GM10248 (cell line): ENCODE data around the gene RNF13.
"Not testable (repeated sequence)": the region's sequence is repeated elsewhere in the genome, so short reads cannot be mapped to it uniquely, and the experiment has no call there.

Source experiments
- CTCF ChIA-PET: fragments of 300-600 bp; sonication (Branson Sonifier 250); formaldehyde crosslinking; extraction: SDS; loops from one replicate; lab custom pipeline; 2021; ENCODE audit warnings: antibody characterized with exemption; lab: Yijun Ruan, JAX
- POLR2A ChIA-PET: fragments of 350-650 bp; sonication (Branson Sonifier 250); formaldehyde crosslinking; extraction: SDS; loops from one replicate; lab custom pipeline; 2020; ENCODE audit warnings: antibody characterized with exemption; lab: Yijun Ruan, JAX
- DNase-seq: peaks from one replicate; pipeline ENCODE4 v3.0.0; 2012; ENCODE audit errors: extremely low spot score
- TF ChIP-seq, protein P1 (sequence below): IDR thresholded peaks from 2 replicates; pipeline ENCODE4 v1.5.1; 2012; ENCODE audit warnings: mild to moderate bottlenecking, low read depth; ENCODE audit errors: extremely low read depth, missing control alignments, control extremely low read depth

Gene RNF13

DNA sequence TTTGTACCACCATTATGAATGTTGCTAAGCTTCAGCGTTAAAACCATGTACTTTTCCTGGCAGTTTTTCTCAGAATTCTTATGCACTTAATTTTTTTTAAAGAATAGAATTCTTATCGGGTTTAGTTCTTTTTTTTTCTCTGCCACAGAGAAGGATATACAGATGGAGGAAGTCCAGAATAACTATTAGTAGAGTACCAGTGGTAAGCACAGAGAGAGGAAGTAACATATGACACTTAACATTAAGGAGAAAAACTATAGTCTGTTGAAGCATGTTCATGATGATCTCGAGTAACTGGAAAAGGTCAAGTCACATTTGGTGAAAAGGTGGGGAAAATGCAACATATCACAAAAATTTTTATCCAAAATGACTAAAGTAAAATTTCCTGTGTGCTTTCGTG is 68.9 kb downstream of the RNF13 start:
- DNase-seq = no peak
- POLR2A ChIA-PET = no interaction called here
- CTCF ChIA-PET = interaction anchor here (0.8 to 1.2 kb wide), 4 partner anchors 8 to 51 kb away, joined by 3 to 4 read pairs (median 3); no protein-coding TSS in a partner anchor
- TF ChIP-seq, protein P1, sequence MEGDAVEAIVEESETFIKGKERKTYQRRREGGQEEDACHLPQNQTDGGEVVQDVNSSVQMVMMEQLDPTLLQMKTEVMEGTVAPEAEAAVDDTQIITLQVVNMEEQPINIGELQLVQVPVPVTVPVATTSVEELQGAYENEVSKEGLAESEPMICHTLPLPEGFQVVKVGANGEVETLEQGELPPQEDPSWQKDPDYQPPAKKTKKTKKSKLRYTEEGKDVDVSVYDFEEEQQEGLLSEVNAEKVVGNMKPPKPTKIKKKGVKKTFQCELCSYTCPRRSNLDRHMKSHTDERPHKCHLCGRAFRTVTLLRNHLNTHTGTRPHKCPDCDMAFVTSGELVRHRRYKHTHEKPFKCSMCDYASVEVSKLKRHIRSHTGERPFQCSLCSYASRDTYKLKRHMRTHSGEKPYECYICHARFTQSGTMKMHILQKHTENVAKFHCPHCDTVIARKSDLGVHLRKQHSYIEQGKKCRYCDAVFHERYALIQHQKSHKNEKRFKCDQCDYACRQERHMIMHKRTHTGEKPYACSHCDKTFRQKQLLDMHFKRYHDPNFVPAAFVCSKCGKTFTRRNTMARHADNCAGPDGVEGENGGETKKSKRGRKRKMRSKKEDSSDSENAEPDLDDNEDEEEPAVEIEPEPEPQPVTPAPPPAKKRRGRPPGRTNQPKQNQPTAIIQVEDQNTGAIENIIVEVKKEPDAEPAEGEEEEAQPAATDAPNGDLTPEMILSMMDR = no peak

DNA sequence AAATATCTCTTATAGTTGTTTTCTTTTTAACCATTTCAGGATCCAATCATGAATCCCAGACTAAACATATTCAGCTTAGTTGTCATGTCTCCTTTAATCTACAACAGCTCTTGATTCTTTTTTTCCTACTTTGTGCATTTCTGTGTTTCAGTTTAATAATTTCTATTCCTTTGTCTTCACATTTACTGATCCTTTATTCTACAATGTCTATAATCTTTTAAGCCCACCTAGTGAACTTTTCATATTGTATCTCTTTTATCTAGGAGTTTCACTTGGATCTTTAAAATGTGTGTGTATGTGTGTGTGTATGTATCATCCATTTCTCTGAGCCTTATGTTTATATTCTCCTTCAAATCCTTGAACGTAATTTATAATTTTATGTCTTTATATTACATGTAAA is 70.1 kb downstream of the RNF13 start:
- DNase-seq = no peak
- TF ChIP-seq, protein P1 = no peak
- ChIA-PET POLR2A (no interaction called here), CTCF (interaction anchor here (1.2 kb wide), 1 partner anchor 75 kb away, joined by 5 read pairs; no protein-coding TSS in a partner anchor)

DNA sequence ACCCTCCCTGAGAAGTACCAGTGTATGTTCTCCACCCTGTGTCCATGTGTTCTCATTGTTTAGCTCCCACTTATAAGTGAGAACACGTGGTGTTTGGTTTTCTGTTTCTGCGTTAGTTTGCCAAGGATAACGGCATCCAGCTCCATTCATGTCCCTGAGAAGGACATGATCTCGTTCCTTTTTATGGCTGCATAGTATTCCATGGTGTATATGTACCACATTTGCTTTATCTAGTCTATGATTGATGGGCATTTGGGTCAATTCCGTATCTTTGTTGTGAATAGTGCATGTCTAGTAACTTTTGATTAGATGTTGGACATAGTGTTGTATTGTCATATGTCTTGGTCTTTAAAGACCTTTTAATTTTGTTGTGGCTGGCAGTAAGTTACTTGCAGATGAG is 70.8 kb downstream of the RNF13 start:
- DNase-seq, POLR2A ChIA-PET: not testable (repeated sequence)
- CTCF ChIA-PET = interaction anchor here (1.1 to 1.2 kb wide), 2 partner anchors 76 to 300 kb away, joined by 3 to 5 read pairs; no protein-coding TSS in a partner anchor

DNA sequence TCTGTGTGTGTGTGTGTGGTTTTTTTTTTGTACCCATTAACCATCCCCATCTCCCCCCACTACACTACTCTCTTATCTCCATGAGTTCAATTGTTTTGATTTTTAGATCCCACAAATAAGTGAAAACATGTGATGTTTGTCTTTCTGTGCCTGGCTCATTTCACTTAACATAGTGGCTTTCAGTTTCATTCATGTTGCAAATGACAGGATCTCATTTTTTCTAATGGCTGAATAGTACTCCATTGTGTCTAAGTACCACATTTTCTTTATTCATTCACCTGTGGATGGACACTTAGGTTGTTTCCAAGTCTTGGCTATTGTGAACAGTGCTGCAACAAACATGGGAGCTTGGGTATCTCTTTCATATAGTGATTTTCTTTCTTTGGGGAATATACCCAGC is 71.8 kb downstream of the RNF13 start:
- CTCF ChIA-PET, POLR2A ChIA-PET, DNase-seq: not testable (repeated sequence)

DNA sequence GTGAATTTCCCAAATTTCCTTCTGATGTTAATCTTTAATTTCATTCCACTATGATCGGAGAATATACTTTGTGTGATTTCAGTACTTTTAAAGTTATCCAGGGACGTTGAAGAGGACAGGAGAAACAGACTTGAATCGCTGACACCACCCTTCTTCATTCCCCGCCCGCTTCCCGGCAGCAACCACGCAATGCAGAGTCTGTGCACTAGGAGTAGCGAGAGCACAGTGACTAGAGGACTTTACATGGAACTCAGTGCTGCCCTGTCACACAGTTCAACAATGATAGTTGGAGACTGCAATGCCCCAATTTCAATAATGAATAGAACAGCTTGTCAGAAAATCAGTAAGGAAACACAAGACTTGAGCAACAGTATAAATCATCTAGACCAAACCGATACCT is 73.9 kb downstream of the RNF13 start:
- ChIA-PET POLR2A (no interaction called here), CTCF (no interaction called here)
- no peak for DNase-seq
- TF ChIP-seq, protein P1 = no peak

DNA sequence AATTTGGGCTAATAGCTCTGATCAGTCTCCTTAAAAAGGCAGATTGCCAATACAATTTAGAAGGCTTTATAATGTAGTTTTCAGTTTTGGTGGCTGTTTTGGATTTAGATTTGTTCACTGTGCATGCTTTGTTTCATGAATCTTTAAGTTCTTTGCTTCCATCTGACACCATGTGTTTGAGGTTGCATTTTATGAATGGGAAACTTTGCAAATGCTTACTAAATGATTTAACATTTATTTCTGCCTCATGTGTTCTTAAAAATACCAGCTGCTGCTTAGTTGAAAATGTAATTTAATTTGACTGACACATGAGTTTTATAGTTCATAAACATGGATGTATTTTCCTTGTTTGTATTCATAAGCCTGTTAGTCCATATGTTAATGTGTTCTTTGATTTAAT is 78.6 kb downstream of the RNF13 start:
- ChIA-PET CTCF (interaction anchor here (0.9 to 1.0 kb wide), 2 partner anchors 10 to 12 kb away, joined by 3 to 5 read pairs; no protein-coding TSS in a partner anchor), POLR2A (no interaction called here)
- DNase-seq = no peak

DNA sequence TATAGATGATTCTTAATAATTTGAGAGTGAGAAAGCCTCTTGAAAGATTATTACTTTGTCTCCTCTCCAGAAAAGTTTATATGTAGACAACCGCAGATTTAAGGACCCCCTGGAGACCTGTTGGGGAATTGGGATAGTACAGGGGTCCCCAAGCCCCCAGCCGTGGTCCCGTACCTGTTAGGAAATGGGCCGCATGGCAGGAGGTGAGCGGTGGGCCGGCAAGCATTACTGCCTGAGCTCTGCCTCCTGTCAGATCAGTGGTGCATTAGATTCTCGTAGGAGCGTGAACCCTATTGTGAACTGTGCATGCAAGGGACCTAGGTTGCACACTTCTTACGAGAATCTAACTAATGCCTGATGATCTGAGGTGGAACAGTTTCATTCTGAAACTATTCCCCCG is 79.4 kb downstream of the RNF13 start:
- ChIA-PET POLR2A (no interaction called here), CTCF (interaction anchor here (0.8 to 0.9 kb wide), 2 partner anchors 13 to 18 kb away, joined by 3 to 5 read pairs; no protein-coding TSS in a partner anchor)
- DNase-seq = no peak
- TF ChIP-seq, protein P1 = no peak

More for the DNA sequence above, 78.6 kb downstream of the RNF13 start:
- TF ChIP-seq, protein P1 = no peak
